ENCODE measurements around the gene PLS1.

DNA sequence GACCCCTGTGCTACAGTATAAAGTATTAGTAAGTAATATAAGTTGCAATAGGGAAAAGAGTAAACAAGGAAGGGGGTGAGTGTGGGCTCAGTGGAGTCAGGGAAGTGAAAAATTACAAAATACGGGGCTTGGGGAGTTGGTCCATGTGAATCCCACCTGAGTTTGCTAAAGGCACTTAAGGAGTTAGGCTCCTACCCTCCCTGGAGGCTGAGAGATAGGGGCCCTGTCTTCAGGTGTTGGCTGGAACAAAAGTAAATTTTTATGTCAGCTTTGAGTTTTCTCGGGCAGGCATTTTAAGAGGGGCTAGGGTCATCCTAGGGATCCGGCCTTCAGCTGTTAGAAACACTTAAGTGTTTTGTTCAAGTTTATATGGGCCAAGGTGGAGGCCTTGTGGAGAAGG is 135.9 kb downstream of the PLS1 start:
- TF ChIP-seq, protein P1, sequence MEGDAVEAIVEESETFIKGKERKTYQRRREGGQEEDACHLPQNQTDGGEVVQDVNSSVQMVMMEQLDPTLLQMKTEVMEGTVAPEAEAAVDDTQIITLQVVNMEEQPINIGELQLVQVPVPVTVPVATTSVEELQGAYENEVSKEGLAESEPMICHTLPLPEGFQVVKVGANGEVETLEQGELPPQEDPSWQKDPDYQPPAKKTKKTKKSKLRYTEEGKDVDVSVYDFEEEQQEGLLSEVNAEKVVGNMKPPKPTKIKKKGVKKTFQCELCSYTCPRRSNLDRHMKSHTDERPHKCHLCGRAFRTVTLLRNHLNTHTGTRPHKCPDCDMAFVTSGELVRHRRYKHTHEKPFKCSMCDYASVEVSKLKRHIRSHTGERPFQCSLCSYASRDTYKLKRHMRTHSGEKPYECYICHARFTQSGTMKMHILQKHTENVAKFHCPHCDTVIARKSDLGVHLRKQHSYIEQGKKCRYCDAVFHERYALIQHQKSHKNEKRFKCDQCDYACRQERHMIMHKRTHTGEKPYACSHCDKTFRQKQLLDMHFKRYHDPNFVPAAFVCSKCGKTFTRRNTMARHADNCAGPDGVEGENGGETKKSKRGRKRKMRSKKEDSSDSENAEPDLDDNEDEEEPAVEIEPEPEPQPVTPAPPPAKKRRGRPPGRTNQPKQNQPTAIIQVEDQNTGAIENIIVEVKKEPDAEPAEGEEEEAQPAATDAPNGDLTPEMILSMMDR (IDR thresholded peaks at IDR 0.05; ENCODE audit: low read depth, low read length): no peak
- no peak for TF ChIP-seq POLR2A (IDR thresholded peaks at IDR 0.05; ENCODE audit: extremely low read depth, insufficient read length)
